ENCODE results near the gene MED16. TPM values are rescaled to one million over a fixed set of nuclear protein-coding genes. Genes with fewer than 3 reads are reported as not detected.
A peak's percentile ranks its signal among the peaks of the same experiment; 100 is the strongest.

Gene MED16
- total and polyA plus RNA-seq, 10 donors, result 37.0 to 82.1 (median 52.7) TPM

- Histone ChIP-seq H3K4me1 (peaks cover 33 to 85% (median 63%) of the 10 kb centered on the region in 6 donors), H3K36me3 (peaks cover 0 to 20% (median 0%) of the 10 kb centered on the region in 6 donors), H3K27me3 (replicated peaks in 1 of 7) (peaks cover 4 to 24% (median 18%) of the 10 kb centered on the region in 7 donors), H3K4me3 (peak within 1 kb of the TSS; percentile 44 to 84 (median 58)), H3K9me3 (no peaks in the 10 kb centered on the region), H3K27ac (peak within 1 kb of the TSS; percentile 94 to 99 (median 98))
- 0 to 2% (median 1%) methylated on average over 50 to 76 of the region's 76 CpGs for WGBS, 5 donors
- TF ChIP-seq POLR2A (IDR thresholded peaks at IDR 0.05) (peak in 2 of 3 donors; percentile 17 to 27), CTCF (IDR thresholded peaks at IDR 0.05 in 8 of 11, conservative IDR thresholded peaks at IDR 0.05 in 3 of 11) (peak in 1 of 11 experiments; percentile 10), POLR2AphosphoS5 (IDR thresholded peaks at IDR 0.05) (peak; percentile 89 to 93 (median 92))
- DNase-seq, result peak; percentile 98
- intact Hi-C loops (cut with DNase I; ENCODE audit: low total_unique reads), result no loop called here
Measured at GRCh38 chr19:913080-913748, 20.2 kb upstream of the MED16 start, which contains the start of gene R3HDM4. TSS of gene R3HDM4 (minus strand) at chr19:913219. CDS start at chr19:913157, 62 bp downstream.

GRCh38 chr19:912181-913079, 19.4 kb upstream of the MED16 start:
- Histone ChIP-seq H3K4me1 (peaks cover 32 to 85% (median 63%) of the 10 kb centered on the region in 6 donors), H3K27ac (peak overlapping the region; percentile 66 to 99 (median 98)), H3K4me3 (peak overlapping the region; percentile 44 to 84 (median 58)), H3K36me3 (peaks cover 0 to 20% (median 0%) of the 10 kb centered on the region in 6 donors), H3K27me3 (replicated peaks in 1 of 7) (peaks cover 4 to 16% (median 10%) of the 10 kb centered on the region in 7 donors), H3K9me3 (no peaks in the 10 kb centered on the region)
- no peak for TF ChIP-seq POLR2A (IDR thresholded peaks at IDR 0.05)
- no peak for TF ChIP-seq CTCF (IDR thresholded peaks at IDR 0.05 in 8 of 11, conservative IDR thresholded peaks at IDR 0.05 in 3 of 11)
- TF ChIP-seq POLR2AphosphoS5 (IDR thresholded peaks at IDR 0.05), result no peak
- peak; percentile 89 for DNase-seq
- intact Hi-C loops (cut with DNase I; ENCODE audit: low total_unique reads), result no loop called here
- WGBS, 5 donors, result 3 to 9% (median 5%) methylated on average over 36 to 67 of the region's 69 CpGs

GRCh38 chr19:911197-912033, 18.4 kb upstream of the MED16 start:
- intact Hi-C loops (cut with DNase I; ENCODE audit: low total_unique reads), result no loop called here
- peaks cover 29 to 85% (median 63%) of the 10 kb centered on the region in 6 donors for H3K4me1 ChIP-seq

More at GRCh38 chr19:911197-912033, 18.4 kb upstream of the MED16 start:
- Histone ChIP-seq H3K9me3 (no peaks in the 10 kb centered on the region), H3K27ac (peak overlapping the region in 7 of 8 donors; percentile 32 to 99 (median 98)), H3K36me3 (peaks cover 0 to 20% (median 0%) of the 10 kb centered on the region in 6 donors), H3K4me3 (peak overlapping the region in 5 of 8 donors; percentile 8 to 84 (median 64)), H3K27me3 (replicated peaks in 1 of 7) (peaks cover 0 to 6% (median 0%) of the 10 kb centered on the region in 7 donors)
- peak in 1 of 3 donors; percentile 61 for TF ChIP-seq POLR2AphosphoS5 (IDR thresholded peaks at IDR 0.05)
- TF ChIP-seq CTCF (IDR thresholded peaks at IDR 0.05 in 8 of 11, conservative IDR thresholded peaks at IDR 0.05 in 3 of 11), result no peak
- peak; percentile 86 for DNase-seq
- 80 to 87% (median 82%) methylated on average over 53 to 54 of the region's 54 CpGs for WGBS, 5 donors
